ENCODE results near the gene SCAPER. TPM values are rescaled to one million over a fixed set of nuclear protein-coding genes. Genes with fewer than 3 reads are reported as not detected.

SCAPER gene
- total RNA-seq, 1 experiment from 2014 or later, result 14.7 TPM

DNA sequence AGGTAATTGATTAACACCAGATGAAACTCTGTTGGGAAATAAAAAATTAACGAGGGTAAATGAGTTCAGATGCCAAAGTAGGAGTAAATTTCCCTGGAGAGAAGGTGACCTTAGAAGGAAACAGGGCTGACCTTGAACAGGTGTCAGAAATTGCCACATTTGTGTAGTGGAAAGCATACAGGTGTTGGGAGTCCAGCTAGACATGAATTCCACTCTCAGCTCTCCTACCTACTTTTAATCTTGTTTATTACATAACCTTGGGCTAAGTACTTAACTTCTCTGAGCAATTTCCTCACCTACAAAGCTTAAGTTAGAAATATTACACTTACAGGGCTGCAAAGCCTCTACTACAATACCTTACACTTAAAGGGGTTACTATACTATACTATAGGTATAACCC is 472.5 kb downstream of the SCAPER start:
- Histone ChIP-seq H3K9me2 (ENCODE audit: insufficient read depth) (no peaks in the 10 kb centered on the region), H2AFZ (ENCODE audit: low read depth, low read length, poor library complexity, severe bottlenecking) (no peak overlapping the region), H3K27me3 (ENCODE audit: insufficient read depth, low read length) (no peaks in the 10 kb centered on the region), H3K4me2 (ENCODE audit: low read length) (0 out of 2 replicates have a peak overlapping the region, but pooled peaks have one; percentile 43), H3K4me1 (ENCODE audit: control insufficient read depth in 1 of 2, insufficient read depth in 2 of 2, low read length in 2 of 2) (peaks cover 3 to 20% of the 10 kb centered on the region in 2 experiments; a peak in 3 of 4 replicates), H4K20me1 (ENCODE audit: insufficient read depth) (no peaks in the 10 kb centered on the region), H3K9me3 (ENCODE audit: control insufficient read depth in 1 of 2, insufficient read depth in 1 of 2, low read depth in 1 of 2, low read length in 2 of 2) (no peaks in the 10 kb centered on the region), H3K36me3 (ENCODE audit: control insufficient read depth in 1 of 2, insufficient read depth in 2 of 2, low read length in 2 of 2) (no peaks in the 10 kb centered on the region), H3K27ac (ENCODE audit: low read depth, low read length) (no peak overlapping the region), H3K9ac (ENCODE audit: low read length) (no peak overlapping the region), H3K79me2 (ENCODE audit: insufficient read depth, low read length) (no peaks in the 10 kb centered on the region), H3K4me3 (replicated peaks in 1 of 2; ENCODE audit: low read depth in 1 of 2, low read length in 2 of 2) (no peak overlapping the region)
- POLR2A ChIA-PET, result no interaction called here
- intact Hi-C loops (cut with micrococcal nuclease), result no loop called here
- TF ChIP-seq, protein P1, sequence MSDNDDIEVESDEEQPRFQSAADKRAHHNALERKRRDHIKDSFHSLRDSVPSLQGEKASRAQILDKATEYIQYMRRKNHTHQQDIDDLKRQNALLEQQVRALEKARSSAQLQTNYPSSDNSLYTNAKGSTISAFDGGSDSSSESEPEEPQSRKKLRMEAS (IDR thresholded peaks at IDR 0.05), result no peak
- no peak for TF ChIP-seq RAD21 (IDR thresholded peaks at IDR 0.05; ENCODE audit: low read depth)
- no peak for TF ChIP-seq EZH2phosphoT487 (IDR thresholded peaks at IDR 0.05; ENCODE audit: borderline replicate concordance)
- no peak for TF ChIP-seq POLR2A (IDR thresholded peaks at IDR 0.05; ENCODE audit: borderline replicate concordance, extremely low read depth, insufficient read depth, insufficient read length)
- no peak for TF ChIP-seq SIN3A (IDR thresholded peaks at IDR 0.05; ENCODE audit: low read depth)
- TF ChIP-seq TCF7L2 (IDR thresholded peaks at IDR 0.05; ENCODE audit: borderline replicate concordance, extremely low read depth, insufficient read depth, insufficient read length), result no peak
- TF ChIP-seq SP1 (IDR thresholded peaks at IDR 0.05; ENCODE audit: low read depth), result no peak
- no peak for TF ChIP-seq POLR2AphosphoS5 (IDR thresholded peaks at IDR 0.05; ENCODE audit: low read depth, low read length)
- TF ChIP-seq, protein P2, sequence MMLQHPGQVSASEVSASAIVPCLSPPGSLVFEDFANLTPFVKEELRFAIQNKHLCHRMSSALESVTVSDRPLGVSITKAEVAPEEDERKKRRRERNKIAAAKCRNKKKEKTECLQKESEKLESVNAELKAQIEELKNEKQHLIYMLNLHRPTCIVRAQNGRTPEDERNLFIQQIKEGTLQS (IDR thresholded peaks at IDR 0.05), result no peak
- TF ChIP-seq, protein P3, sequence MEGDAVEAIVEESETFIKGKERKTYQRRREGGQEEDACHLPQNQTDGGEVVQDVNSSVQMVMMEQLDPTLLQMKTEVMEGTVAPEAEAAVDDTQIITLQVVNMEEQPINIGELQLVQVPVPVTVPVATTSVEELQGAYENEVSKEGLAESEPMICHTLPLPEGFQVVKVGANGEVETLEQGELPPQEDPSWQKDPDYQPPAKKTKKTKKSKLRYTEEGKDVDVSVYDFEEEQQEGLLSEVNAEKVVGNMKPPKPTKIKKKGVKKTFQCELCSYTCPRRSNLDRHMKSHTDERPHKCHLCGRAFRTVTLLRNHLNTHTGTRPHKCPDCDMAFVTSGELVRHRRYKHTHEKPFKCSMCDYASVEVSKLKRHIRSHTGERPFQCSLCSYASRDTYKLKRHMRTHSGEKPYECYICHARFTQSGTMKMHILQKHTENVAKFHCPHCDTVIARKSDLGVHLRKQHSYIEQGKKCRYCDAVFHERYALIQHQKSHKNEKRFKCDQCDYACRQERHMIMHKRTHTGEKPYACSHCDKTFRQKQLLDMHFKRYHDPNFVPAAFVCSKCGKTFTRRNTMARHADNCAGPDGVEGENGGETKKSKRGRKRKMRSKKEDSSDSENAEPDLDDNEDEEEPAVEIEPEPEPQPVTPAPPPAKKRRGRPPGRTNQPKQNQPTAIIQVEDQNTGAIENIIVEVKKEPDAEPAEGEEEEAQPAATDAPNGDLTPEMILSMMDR (IDR thresholded peaks at IDR 0.05 in 2 of 3, conservative IDR thresholded peaks at IDR 0.05 in 1 of 3; ENCODE audit: borderline replicate concordance in 1 of 3, insufficient read depth in 1 of 3, low read depth in 2 of 3, low read length in 2 of 3), result no peak
- no peak for TF ChIP-seq ELF1 (IDR thresholded peaks at IDR 0.05; ENCODE audit: borderline replicate concordance, low read depth)
- TF ChIP-seq, protein P4, sequence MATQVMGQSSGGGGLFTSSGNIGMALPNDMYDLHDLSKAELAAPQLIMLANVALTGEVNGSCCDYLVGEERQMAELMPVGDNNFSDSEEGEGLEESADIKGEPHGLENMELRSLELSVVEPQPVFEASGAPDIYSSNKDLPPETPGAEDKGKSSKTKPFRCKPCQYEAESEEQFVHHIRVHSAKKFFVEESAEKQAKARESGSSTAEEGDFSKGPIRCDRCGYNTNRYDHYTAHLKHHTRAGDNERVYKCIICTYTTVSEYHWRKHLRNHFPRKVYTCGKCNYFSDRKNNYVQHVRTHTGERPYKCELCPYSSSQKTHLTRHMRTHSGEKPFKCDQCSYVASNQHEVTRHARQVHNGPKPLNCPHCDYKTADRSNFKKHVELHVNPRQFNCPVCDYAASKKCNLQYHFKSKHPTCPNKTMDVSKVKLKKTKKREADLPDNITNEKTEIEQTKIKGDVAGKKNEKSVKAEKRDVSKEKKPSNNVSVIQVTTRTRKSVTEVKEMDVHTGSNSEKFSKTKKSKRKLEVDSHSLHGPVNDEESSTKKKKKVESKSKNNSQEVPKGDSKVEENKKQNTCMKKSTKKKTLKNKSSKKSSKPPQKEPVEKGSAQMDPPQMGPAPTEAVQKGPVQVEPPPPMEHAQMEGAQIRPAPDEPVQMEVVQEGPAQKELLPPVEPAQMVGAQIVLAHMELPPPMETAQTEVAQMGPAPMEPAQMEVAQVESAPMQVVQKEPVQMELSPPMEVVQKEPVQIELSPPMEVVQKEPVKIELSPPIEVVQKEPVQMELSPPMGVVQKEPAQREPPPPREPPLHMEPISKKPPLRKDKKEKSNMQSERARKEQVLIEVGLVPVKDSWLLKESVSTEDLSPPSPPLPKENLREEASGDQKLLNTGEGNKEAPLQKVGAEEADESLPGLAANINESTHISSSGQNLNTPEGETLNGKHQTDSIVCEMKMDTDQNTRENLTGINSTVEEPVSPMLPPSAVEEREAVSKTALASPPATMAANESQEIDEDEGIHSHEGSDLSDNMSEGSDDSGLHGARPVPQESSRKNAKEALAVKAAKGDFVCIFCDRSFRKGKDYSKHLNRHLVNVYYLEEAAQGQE (IDR thresholded peaks at IDR 0.05; ENCODE audit: low read depth), result no peak
- no peak for TF ChIP-seq CBX3 (IDR thresholded peaks at IDR 0.05; ENCODE audit: low read depth)
- TF ChIP-seq EZH2 (IDR thresholded peaks at IDR 0.05), result no peak
- TF ChIP-seq YY1 (IDR thresholded peaks at IDR 0.05; ENCODE audit: extremely low read depth, insufficient replicate concordance, low read depth, low read length), result no peak
- TF ChIP-seq, protein P5, sequence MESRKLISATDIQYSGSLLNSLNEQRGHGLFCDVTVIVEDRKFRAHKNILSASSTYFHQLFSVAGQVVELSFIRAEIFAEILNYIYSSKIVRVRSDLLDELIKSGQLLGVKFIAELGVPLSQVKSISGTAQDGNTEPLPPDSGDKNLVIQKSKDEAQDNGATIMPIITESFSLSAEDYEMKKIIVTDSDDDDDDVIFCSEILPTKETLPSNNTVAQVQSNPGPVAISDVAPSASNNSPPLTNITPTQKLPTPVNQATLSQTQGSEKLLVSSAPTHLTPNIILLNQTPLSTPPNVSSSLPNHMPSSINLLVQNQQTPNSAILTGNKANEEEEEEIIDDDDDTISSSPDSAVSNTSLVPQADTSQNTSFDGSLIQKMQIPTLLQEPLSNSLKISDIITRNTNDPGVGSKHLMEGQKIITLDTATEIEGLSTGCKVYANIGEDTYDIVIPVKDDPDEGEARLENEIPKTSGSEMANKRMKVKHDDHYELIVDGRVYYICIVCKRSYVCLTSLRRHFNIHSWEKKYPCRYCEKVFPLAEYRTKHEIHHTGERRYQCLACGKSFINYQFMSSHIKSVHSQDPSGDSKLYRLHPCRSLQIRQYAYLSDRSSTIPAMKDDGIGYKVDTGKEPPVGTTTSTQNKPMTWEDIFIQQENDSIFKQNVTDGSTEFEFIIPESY (IDR thresholded peaks at IDR 0.05; ENCODE audit: extremely low read depth, insufficient replicate concordance, low read length), result no peak
- TF ChIP-seq ZNF274 (IDR thresholded peaks at IDR 0.05; ENCODE audit: low read depth, low read length), result no peak
- TF ChIP-seq EGR1 (IDR thresholded peaks at IDR 0.05; ENCODE audit: low read depth), result no peak
- TF ChIP-seq JUND (IDR thresholded peaks at IDR 0.05), result no peak
- TF ChIP-seq SRF (IDR thresholded peaks at IDR 0.05; ENCODE audit: low read depth), result no peak
- CTCF ChIA-PET, result no interaction called here
- DNase-seq (ENCODE audit: low read depth, low spot score) (no peak), ATAC-seq (no peak)
- BruUV-seq (replicated peaks), result no TSS peak
- RAD21 ChIA-PET (ENCODE audit: low non-redundant PET in 1 of 2, low total read pairs in 2 of 2, uncharacterized antibody in 2 of 2, unreplicated experiment in 2 of 2), result no interaction called here

Data from HCT116 (cell line).